Bone marrow (tissue), 2 donors: ENCODE data around the gene ATG3.
"Not testable (repeated sequence)": the region's sequence is repeated elsewhere in the genome, so short reads cannot be mapped to it uniquely, and the experiment has no call there.

Experiments
- DNase-seq, 2 donors: peaks; one replicate each; lab custom pipeline; 2025; lab: John Stamatoyannopoulos, UW

The ATG3 gene

GRCh38 chr3:112498914-112499711 is 62.6 kb downstream of the ATG3 start, which contains the start of gene BTLA:
BTLA (minus strand) TSS chr3:112499472; CDS start chr3:112499358, 114 bp downstream.
- DNase-seq = peak in 1 of 2 donors; percentile 7

- DNase-seq = no peak
Measured at GRCh38 chr3:112497897-112498548, 63.7 kb downstream of the ATG3 start.

- no peak for DNase-seq
Measured at GRCh38 chr3:112496366-112497067, 65.2 kb downstream of the ATG3 start.

DNA sequence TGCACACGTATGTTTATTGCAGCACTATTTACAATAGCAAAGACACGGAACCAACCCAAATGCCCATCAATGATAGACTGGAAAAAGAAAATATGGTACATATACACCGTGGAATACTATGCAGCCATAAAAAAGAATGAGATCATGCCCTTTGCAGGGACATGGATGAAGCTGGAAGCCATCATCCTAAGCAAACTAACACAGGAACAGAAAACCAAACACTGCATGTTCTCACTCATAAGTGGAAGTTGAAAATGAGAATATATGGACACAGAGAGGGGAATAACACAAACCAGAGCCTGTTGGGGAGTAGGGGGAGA is 67.4 kb downstream of the ATG3 start:
- DNase-seq = not testable (repeated sequence)

DNA sequence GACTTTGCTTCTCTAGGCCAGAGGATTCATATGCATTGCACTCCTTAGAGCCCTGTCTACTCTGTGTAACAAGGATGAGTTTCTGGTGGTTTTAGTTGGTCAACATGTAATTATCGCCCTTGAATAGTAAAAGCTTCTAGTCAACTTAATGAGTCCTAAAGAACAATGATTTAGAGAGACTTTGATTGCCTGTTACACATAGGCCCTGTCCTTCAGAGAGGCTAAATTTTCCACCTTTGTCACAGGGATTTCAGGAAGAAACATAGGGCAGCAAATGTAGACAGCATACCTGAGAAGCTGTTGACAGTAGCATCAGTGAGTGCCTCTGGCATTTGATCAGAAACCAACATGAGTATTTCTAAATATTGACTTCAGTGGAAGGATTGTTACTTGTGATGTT is 69.6 kb downstream of the ATG3 start:
- no peak for DNase-seq

GRCh38 chr3:112491373-112491772 is 70.4 kb downstream of the ATG3 start:
- DNase-seq = no peak

DNA sequence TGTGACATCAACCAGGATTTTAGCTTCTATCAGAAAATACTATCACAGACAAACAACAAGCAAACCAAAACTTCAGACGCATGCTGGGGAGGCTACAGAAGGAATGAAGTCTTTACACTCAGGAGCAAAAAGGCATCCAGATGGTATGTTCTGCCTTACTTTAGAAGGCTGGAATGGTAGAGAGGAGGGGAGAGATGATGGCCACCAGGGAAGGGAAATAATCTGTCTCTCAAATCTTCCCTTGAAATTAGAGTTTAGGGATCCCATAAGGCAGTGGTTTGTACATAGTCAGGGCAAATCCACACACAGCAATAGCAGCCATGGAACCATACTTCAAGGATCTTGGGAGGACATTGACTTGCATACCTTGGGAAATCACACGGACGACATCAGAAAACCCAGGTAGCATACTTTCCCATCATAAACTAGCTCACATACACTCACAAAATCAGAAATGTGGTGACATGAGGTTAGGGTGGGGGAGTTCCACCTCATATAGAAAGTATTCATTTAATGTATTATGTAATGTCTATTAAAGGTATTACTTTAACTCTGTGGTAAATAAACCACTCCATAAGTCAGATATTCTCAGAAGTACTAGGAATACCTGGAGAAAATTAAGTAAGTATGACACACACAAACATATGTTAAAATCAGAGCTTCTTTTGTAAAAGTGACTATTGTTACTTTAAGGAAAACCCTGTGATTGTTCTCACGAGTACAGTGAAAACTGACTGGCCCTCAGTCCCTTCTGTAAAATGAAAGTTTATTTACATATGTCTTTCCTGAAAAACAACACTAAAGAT is 71.9 kb downstream of the ATG3 start:
- no peak for DNase-seq

GRCh38 chr3:112486811-112487505 is 74.8 kb downstream of the ATG3 start:
- DNase-seq = no peak

DNA sequence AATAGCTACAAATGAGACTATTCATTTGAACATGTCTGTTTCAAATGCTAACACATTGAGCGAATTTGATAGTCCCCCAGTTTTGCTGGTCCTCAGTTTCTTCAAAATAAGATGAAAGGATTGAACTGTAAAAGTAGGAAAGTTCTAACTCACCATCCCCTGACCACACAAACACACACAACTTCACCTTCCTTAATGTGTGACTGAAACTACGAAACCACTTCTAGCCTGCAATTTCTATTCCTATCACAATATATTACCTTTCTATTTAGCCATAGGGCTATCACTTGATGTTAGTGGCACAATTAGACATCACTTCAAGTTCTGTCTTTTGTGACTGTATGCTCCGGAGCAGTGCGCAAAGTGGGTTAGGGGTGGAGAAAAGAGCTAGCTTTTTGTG is 77.4 kb downstream of the ATG3 start:
- no peak for DNase-seq

DNA sequence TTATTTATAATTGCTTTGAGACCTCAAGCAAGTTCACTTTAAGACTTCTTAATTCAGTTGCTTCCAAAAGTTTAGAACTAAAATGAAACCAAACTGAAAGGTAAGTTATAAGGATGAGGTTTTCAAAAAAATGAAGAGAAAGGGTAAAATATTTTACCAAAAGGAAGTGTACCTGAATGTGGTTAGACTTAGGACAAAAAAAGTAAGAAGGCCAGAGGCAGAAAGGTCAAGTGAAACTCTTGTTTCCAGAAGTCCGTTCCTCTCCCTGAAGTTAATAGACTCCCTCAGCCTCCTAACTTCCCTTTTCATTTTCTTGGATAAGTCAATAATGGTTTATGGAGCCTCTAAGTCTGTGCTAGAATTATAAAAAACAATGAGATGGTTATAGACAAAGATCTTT is 79.1 kb downstream of the ATG3 start:
- DNase-seq = no peak
